Neural cell (in vitro differentiated cells): Measurements from ENCODE around the gene MND1. TPM values are rescaled to one million over a fixed set of nuclear protein-coding genes. Genes with fewer than 3 reads are reported as not detected.
"Not testable (repeated sequence)": the region's sequence is repeated elsewhere in the genome, so short reads cannot be mapped to it uniquely, and the experiment has no call there.

Experiments
- H2AFZ ChIP-seq: fragments of 200-600, 300-800 bp; sonication (generic), shearing (Covaris generic); 2 replicates; pipeline ENCODE4 v1.6.0; 2014; ENCODE audit warnings: low read depth, mild to moderate bottlenecking, antibody characterized with exemption, low read length, moderate library complexity
- H3F3A ChIP-seq: fragments of 200-600 bp; shearing (Covaris generic); 2 replicates; pipeline ENCODE4 v1.6.1; 2016; ENCODE audit warnings: mild to moderate bottlenecking, moderate library complexity, mixed read lengths, antibody characterized with exemption, low read length; ENCODE audit not compliant: insufficient read depth, poor library complexity, severe bottlenecking
- H3K27ac ChIP-seq: fragments of 200-600, 300-800 bp; sonication (generic), shearing (Covaris generic); 2 replicates; pipeline ENCODE4 v1.5.1; 2014; ENCODE audit warnings: mild to moderate bottlenecking, low read length, moderate library complexity
- H3K27me3 ChIP-seq: fragments of 300-800, 200-600 bp; sonication (generic), shearing (Covaris generic); 2 replicates; pipeline ENCODE4 v1.6.0; 2014; ENCODE audit warnings: mild to moderate bottlenecking, low read depth, low read length, moderate library complexity; ENCODE audit not compliant: insufficient read depth
- H3K36me3 ChIP-seq: fragments of 300-800, 200-600 bp; sonication (generic), shearing (Covaris generic); 2 replicates; pipeline ENCODE4 v1.5.1; 2014; ENCODE audit warnings: mild to moderate bottlenecking, antibody characterized with exemption, low read length, moderate library complexity; ENCODE audit not compliant: insufficient read depth
- H3K4me2 ChIP-seq: fragments of 300-800, 200-600 bp; sonication (generic), shearing (Covaris generic); 2 replicates; pipeline ENCODE4 v1.6.0; 2014; ENCODE audit warnings: mild to moderate bottlenecking, low read length
- H3K4me3 ChIP-seq: fragments of 300-800, 200-600 bp; sonication (generic), shearing (Covaris generic); 2 replicates; pipeline ENCODE4 v1.5.1; 2014; ENCODE audit warnings: mild to moderate bottlenecking, low read length, moderate library complexity
- H3K79me2 ChIP-seq: fragments of 200-600 bp; shearing (Covaris generic); replicated peaks from 2 replicates; pipeline ENCODE4 v1.6.0; 2014; ENCODE audit warnings: mild to moderate bottlenecking, low read length, moderate library complexity; ENCODE audit not compliant: insufficient read depth
- H3K9ac ChIP-seq: fragments of 300-800, 200-600 bp; sonication (generic), shearing (Covaris generic); 2 replicates; pipeline ENCODE4 v1.6.1; 2016; ENCODE audit warnings: mild to moderate bottlenecking, low read length, mixed read lengths
- H3K9me2 ChIP-seq: fragments of 200-600 bp; shearing (Covaris generic); 2 replicates; pipeline ENCODE4 v1.6.1; 2016; ENCODE audit warnings: mild to moderate bottlenecking, low read length, mixed read lengths; ENCODE audit not compliant: insufficient read depth
- H3K9me3 ChIP-seq: fragments of 200-600, 300-800 bp; sonication (generic), shearing (Covaris generic); 2 replicates; pipeline ENCODE4 v1.6.1; 2016; ENCODE audit warnings: mild to moderate bottlenecking, mixed run types, low read length, moderate library complexity, mixed read lengths
- H4K20me1 ChIP-seq: fragments of 200-600 bp; shearing (Covaris generic); 2 replicates; pipeline ENCODE4 v1.6.1; 2016; ENCODE audit warnings: mild to moderate bottlenecking, mixed run types; ENCODE audit not compliant: insufficient read depth
- EP300 ChIP-seq: fragments of 450-650 bp; conservative IDR thresholded peaks from 2 replicates; pipeline ENCODE4 v1.6.1; 2014; ENCODE audit warnings: antibody characterized with exemption, mild to moderate bottlenecking, moderate library complexity; ENCODE audit not compliant: poor library complexity, severe bottlenecking
- EZH2 ChIP-seq: fragments of 200-600, 300-800 bp; shearing (Covaris generic), sonication (generic); IDR thresholded peaks from 2 replicates; pipeline ENCODE4 v1.6.1; 2014; ENCODE audit warnings: antibody characterized with exemption, low read length, borderline replicate concordance, mild to moderate bottlenecking; ENCODE audit not compliant: insufficient read depth, poor library complexity, severe bottlenecking
- MXI1 ChIP-seq: fragments of 450-650 bp; conservative IDR thresholded peaks from 2 replicates; pipeline ENCODE4 v1.6.1; 2014; ENCODE audit warnings: antibody characterized with exemption, mild to moderate bottlenecking; ENCODE audit not compliant: poor library complexity, severe bottlenecking
- POLR2AphosphoS5 ChIP-seq: IDR thresholded peaks from 2 replicates; pipeline ENCODE4 v1.6.1; 2012
- RAD21 ChIP-seq: fragments of 450-650 bp; conservative IDR thresholded peaks from 2 replicates; pipeline ENCODE4 v1.6.1; 2014; ENCODE audit warnings: antibody characterized with exemption, mild to moderate bottlenecking, moderate library complexity
- SMC3 ChIP-seq: fragments of 450-650 bp; conservative IDR thresholded peaks from 2 replicates; pipeline ENCODE4 v1.6.1; 2014; ENCODE audit warnings: antibody characterized with exemption, mild to moderate bottlenecking, moderate library complexity; ENCODE audit not compliant: poor library complexity
- TAF1 ChIP-seq: IDR thresholded peaks from 2 replicates; pipeline ENCODE4 v1.6.1; 2012; ENCODE audit warnings: low read depth
- polyA plus RNA-seq: library from polyadenylated mRNA; depleted of rRNA; stranded (reverse); fragments of >200 nt; gene quantifications from 2 replicates; pipeline ENCODE4 v1.2.3, GENCODE V29; 2014
- TF ChIP-seq, protein P1 (sequence below): IDR thresholded peaks from 2 replicates; pipeline ENCODE4 v1.6.1; 2012; ENCODE audit warnings: borderline replicate concordance

The MND1 gene
- polyA plus RNA-seq, 1 donor from 2014 or later: 5.6 TPM

DNA sequence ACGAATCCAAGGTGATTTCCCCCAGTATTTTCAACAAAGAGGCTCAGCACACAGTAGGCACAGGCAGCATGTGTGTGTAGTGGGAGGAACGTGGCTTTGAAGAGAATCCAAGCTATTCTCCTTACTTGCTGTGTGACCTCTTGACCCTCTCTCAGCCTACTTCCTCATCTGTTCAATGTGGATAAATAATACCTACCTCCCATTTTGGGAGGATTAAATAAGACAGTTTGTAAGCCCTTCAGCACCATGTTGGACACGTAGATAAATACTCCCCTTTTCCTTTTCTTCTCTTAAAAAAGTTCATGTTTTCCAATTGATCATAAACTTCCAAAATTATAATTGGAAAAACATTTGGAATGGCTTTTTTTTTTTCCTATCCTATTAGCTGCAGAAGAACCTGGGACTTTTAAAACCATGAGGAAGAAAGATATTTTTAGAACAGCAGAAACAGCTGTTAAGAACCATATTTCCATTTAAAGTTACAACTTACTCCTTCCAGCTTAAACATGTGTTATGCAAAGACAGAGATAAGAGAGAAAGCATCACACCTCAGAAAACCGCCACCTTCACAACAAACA, 65.5 kb downstream of the MND1 start:
- no peaks in the 10 kb centered on the region for H3K27me3 ChIP-seq
- no peaks in the 10 kb centered on the region for H3K36me3 ChIP-seq
- H3K4me3 ChIP-seq: no peak overlapping the region
- no peaks in the 10 kb centered on the region for H3K79me2 ChIP-seq
- TF ChIP-seq TAF1 (no peak), RAD21 (no peak)
- TF ChIP-seq, protein P1, sequence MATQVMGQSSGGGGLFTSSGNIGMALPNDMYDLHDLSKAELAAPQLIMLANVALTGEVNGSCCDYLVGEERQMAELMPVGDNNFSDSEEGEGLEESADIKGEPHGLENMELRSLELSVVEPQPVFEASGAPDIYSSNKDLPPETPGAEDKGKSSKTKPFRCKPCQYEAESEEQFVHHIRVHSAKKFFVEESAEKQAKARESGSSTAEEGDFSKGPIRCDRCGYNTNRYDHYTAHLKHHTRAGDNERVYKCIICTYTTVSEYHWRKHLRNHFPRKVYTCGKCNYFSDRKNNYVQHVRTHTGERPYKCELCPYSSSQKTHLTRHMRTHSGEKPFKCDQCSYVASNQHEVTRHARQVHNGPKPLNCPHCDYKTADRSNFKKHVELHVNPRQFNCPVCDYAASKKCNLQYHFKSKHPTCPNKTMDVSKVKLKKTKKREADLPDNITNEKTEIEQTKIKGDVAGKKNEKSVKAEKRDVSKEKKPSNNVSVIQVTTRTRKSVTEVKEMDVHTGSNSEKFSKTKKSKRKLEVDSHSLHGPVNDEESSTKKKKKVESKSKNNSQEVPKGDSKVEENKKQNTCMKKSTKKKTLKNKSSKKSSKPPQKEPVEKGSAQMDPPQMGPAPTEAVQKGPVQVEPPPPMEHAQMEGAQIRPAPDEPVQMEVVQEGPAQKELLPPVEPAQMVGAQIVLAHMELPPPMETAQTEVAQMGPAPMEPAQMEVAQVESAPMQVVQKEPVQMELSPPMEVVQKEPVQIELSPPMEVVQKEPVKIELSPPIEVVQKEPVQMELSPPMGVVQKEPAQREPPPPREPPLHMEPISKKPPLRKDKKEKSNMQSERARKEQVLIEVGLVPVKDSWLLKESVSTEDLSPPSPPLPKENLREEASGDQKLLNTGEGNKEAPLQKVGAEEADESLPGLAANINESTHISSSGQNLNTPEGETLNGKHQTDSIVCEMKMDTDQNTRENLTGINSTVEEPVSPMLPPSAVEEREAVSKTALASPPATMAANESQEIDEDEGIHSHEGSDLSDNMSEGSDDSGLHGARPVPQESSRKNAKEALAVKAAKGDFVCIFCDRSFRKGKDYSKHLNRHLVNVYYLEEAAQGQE: no peak
- H2AFZ ChIP-seq: no peak overlapping the region
- H3F3A ChIP-seq: no peaks in the 10 kb centered on the region
- no peaks in the 10 kb centered on the region for H3K9me3 ChIP-seq
- no peak overlapping the region for H3K27ac ChIP-seq
- no peaks in the 10 kb centered on the region for H3K9me2 ChIP-seq
- H3K9ac ChIP-seq: no peak overlapping the region
- no peaks in the 10 kb centered on the region for H4K20me1 ChIP-seq
- H3K4me2 ChIP-seq: no peak overlapping the region

DNA sequence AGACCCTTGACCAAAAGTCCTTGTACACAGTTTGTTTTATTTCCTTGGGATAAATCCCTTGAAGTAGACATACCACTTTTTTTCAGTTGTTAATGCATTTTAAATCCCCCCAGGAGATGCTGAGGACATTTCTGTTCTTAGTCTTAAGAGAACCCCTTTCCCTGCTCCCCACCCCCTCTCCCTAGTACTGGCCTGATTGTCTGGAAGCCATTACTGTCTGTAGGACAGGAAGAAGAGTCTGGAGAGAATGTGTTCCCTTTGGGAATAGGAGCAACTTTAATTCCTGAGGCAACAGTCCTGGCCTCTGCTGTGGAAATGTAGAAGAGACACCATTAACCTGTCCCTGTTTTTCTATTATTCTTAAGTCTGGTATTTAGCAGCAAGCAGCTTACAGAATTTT, 69.4 kb downstream of the MND1 start:
- Histone ChIP-seq H3K4me2 (no peak overlapping the region), H3K9me2 (no peaks in the 10 kb centered on the region)

GRCh38 chr4:153416456-153416855, 72.0 kb downstream of the MND1 start:
- not testable (repeated sequence) for H3K27me3 ChIP-seq, H3K27ac ChIP-seq, H2AFZ ChIP-seq, H3K9me3 ChIP-seq, H3K4me3 ChIP-seq, H3K36me3 ChIP-seq, H3F3A ChIP-seq, H3K4me2 ChIP-seq, H3K9ac ChIP-seq, H4K20me1 ChIP-seq, H3K79me2 ChIP-seq, H3K9me2 ChIP-seq

More for the DNA sequence above, 69.4 kb downstream of the MND1 start:
- no peaks in the 10 kb centered on the region for H3F3A ChIP-seq
- H3K9me3 ChIP-seq: no peaks in the 10 kb centered on the region
- H3K27me3 ChIP-seq: no peaks in the 10 kb centered on the region
- no peak overlapping the region for H3K27ac ChIP-seq
- H2AFZ ChIP-seq: no peak overlapping the region
- no peaks in the 10 kb centered on the region for H3K36me3 ChIP-seq
- H3K4me3 ChIP-seq: no peak overlapping the region
- H3K9ac ChIP-seq: no peak overlapping the region
- TF ChIP-seq EP300 (no peak), TAF1 (no peak), POLR2AphosphoS5 (no peak), RAD21 (no peak), EZH2 (no peak), SMC3 (no peak), MXI1 (no peak)
- H3K79me2 ChIP-seq: no peaks in the 10 kb centered on the region
- H4K20me1 ChIP-seq: no peaks in the 10 kb centered on the region
